ENCODE measurements around the gene KLHDC7B. TPM values are rescaled to one million over a fixed set of nuclear protein-coding genes. Genes with fewer than 3 reads are reported as not detected.

The KLHDC7B gene
- total and polyA plus RNA-seq, 2 of the 13 experiments (the other 11 are each of a cell fraction or from before 2014, with no cell fraction given): 0.11 TPM; not detected in 1

- peak; percentile 56 for TF ChIP-seq ZNF687 (CRISPR knock-in tag; IDR thresholded peaks at IDR 0.05)
- no peak for TF ChIP-seq PRPF4 (IDR thresholded peaks at IDR 0.05; ENCODE audit: low read depth, low read length, poor library complexity, severe bottlenecking)
- TF ChIP-seq ERF (CRISPR knock-in tag; IDR thresholded peaks at IDR 0.05): 0 out of 2 replicates have a peak, but pooled peaks have one; percentile 17
- 0 out of 2 replicates have a peak, but pooled peaks have one; percentile 27 for TF ChIP-seq GABPB1 (CRISPR knock-in tag; IDR thresholded peaks at IDR 0.05)
- no peak for TF ChIP-seq ZBTB37 (CRISPR knock-in tag; IDR thresholded peaks at IDR 0.05)
- TF ChIP-seq UBTF (CRISPR knock-in tag; IDR thresholded peaks at IDR 0.05): peak; percentile 24
- peak in 1 of 2 experiments; percentile 34; a peak in 2 of 4 replicates for TF ChIP-seq NR2F1 (CRISPR knock-in tag; IDR thresholded peaks at IDR 0.05)
- peak; percentile 43; the same call in 1 of the 2 replicates for TF ChIP-seq ZBTB33 (CRISPR knock-in tag; IDR thresholded peaks at IDR 0.05)
- no peak for TF ChIP-seq ATRX (CRISPR knock-in tag; IDR thresholded peaks at IDR 0.05; ENCODE audit: borderline replicate concordance)
- peak; percentile 12; the same call in 1 of the 2 replicates for TF ChIP-seq TFE3 (CRISPR knock-in tag; IDR thresholded peaks at IDR 0.05)
- no peak for TF ChIP-seq MAFK (conservative IDR thresholded peaks at IDR 0.05 in 1 of 2, IDR thresholded peaks at IDR 0.05 in 1 of 2; ENCODE audit: low read length in 2 of 2)
- TF ChIP-seq XBP1 (CRISPR knock-in tag; IDR thresholded peaks at IDR 0.05): no peak
- TF ChIP-seq ZMAT3 (CRISPR knock-in tag; conservative IDR thresholded peaks at IDR 0.05): 0 out of 2 replicates have a peak, but pooled peaks have one; percentile 41
- TF ChIP-seq ZBTB25 (CRISPR knock-in tag; IDR thresholded peaks at IDR 0.05): peak; percentile 39; the same call in 1 of the 2 replicates
- TF ChIP-seq SP1 (IDR thresholded peaks at IDR 0.05): no peak
- peak; percentile 20; the same call in 1 of the 2 replicates for TF ChIP-seq SP1 (CRISPR knock-in tag; IDR thresholded peaks at IDR 0.05)
These were observed 47.3 kb upstream of the KLHDC7B start (continued) for GRCh38 chr22:50498322-50498890.
